K562 (cell line): ENCODE measurements around the gene SH3BP4. TPM values are rescaled to one million over a fixed set of nuclear protein-coding genes. Genes with fewer than 3 reads are reported as not detected.

ENCODE experiments used
- MYNN ChIP-seq, 2 experiments: sonication (generic); formaldehyde crosslinking in 1 of 2; IDR thresholded peaks; 2 replicates each; pipeline versions ENCODE4 v1.5.0 to v1.6.1; 2016 to 2020; ENCODE audit warnings: antibody characterized with exemption in 1 of 2, missing genetic modification reagents in 1 of 2
- polyA plus RNA-seq, 8 experiments: library from polyadenylated mRNA; depleted of rRNA in 4 of 8; stranded (reverse) in 5 of 8; unstranded in 3 of 8; fragments of >200 nt; fragmentation: Nextera tagmentation in 2 of 8; fragmentation: Illumina TruSeq in 1 of 8; extraction: Ambion mirVana in 2 of 8; extraction: Trizol in 1 of 8; gene quantifications; 2 replicates each; pipeline versions ENCODE4 v1.2.1 to v1.2.3, GENCODE V29; 2011 to 2014; ENCODE audit warnings: inconsistent platforms in 1 of 8, missing spikeins in 1 of 8
- total RNA-seq, 7 experiments: library from RNA; depleted of rRNA in 6 of 7; stranded (reverse); fragments of >200 nt in 6 of 7; fragmentation: Illumina TruSeq in 2 of 7; extraction: Trizol in 2 of 7; gene quantifications; 2 replicates each; pipeline versions ENCODE4 v1.2.1 to v1.2.3, GENCODE V29; 2011 to 2021; ENCODE audit warnings: low replicate concordance in 1 of 7
- TF ChIP-seq, protein P1 (sequence below): fragments of 450-650 bp; formaldehyde crosslinking; IDR thresholded peaks from 2 replicates; pipeline ENCODE4 v1.4.0; 2020; ENCODE audit warnings: mild to moderate bottlenecking
- TF ChIP-seq, protein P2 (sequence below): sonication (generic); formaldehyde crosslinking; IDR thresholded peaks from 2 replicates; pipeline ENCODE4 v1.8.0; 2022; ENCODE audit warnings: mild to moderate bottlenecking, missing genetic modification reagents, borderline replicate concordance
- TF ChIP-seq, protein P3 (sequence below): fragments of 450-650 bp; formaldehyde crosslinking; IDR thresholded peaks from 2 replicates; pipeline ENCODE4 v1.4.0; 2022; ENCODE audit warnings: mild to moderate bottlenecking, moderate library complexity

The SH3BP4 gene
- total and polyA plus RNA-seq, 9 of the 15 experiments (the other 6 are each of a cell fraction or from before 2014, with no cell fraction given), result 0.03 to 0.28 (median 0.27) TPM; not detected in 6

DNA sequence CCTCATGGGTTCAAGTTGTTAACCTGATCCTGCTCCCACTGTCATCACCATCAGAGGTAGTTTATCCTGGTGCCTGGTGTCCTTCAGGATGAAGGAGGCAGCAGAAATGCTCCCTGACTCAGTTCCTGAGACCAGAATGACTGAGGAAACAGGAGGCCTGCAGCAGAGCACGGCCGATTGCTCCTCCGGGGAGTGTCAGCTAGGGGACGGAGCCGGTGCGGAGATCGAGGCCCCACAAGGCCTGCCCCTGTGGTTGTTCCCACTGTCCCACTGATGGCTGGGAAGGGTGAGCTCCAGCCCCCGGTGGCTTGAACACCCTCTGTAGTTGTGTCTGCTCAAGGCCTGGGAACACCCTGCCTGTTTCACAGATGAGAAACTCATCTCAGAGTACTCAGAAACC is 45.6 kb downstream of the SH3BP4 start (continued):
- TF ChIP-seq, protein P1, sequence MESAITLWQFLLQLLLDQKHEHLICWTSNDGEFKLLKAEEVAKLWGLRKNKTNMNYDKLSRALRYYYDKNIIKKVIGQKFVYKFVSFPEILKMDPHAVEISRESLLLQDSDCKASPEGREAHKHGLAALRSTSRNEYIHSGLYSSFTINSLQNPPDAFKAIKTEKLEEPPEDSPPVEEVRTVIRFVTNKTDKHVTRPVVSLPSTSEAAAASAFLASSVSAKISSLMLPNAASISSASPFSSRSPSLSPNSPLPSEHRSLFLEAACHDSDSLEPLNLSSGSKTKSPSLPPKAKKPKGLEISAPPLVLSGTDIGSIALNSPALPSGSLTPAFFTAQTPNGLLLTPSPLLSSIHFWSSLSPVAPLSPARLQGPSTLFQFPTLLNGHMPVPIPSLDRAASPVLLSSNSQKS (CRISPR knock-in tag), result no peak
- TF ChIP-seq, protein P2, sequence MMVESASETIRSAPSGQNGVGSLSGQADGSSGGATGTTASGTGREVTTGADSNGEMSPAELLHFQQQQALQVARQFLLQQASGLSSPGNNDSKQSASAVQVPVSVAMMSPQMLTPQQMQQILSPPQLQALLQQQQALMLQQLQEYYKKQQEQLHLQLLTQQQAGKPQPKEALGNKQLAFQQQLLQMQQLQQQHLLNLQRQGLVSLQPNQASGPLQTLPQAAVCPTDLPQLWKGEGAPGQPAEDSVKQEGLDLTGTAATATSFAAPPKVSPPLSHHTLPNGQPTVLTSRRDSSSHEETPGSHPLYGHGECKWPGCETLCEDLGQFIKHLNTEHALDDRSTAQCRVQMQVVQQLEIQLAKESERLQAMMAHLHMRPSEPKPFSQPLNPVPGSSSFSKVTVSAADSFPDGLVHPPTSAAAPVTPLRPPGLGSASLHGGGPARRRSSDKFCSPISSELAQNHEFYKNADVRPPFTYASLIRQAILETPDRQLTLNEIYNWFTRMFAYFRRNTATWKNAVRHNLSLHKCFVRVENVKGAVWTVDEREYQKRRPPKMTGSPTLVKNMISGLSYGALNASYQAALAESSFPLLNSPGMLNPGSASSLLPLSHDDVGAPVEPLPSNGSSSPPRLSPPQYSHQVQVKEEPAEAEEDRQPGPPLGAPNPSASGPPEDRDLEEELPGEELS (CRISPR knock-in tag), result no peak
- TF ChIP-seq, protein P3, sequence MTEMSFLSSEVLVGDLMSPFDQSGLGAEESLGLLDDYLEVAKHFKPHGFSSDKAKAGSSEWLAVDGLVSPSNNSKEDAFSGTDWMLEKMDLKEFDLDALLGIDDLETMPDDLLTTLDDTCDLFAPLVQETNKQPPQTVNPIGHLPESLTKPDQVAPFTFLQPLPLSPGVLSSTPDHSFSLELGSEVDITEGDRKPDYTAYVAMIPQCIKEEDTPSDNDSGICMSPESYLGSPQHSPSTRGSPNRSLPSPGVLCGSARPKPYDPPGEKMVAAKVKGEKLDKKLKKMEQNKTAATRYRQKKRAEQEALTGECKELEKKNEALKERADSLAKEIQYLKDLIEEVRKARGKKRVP (CRISPR knock-in tag), result no peak
- no peak for TF ChIP-seq MYNN (IDR thresholded peaks at IDR 0.05)
- no peak for TF ChIP-seq MYNN (CRISPR knock-in tag; IDR thresholded peaks at IDR 0.05)
- TF ChIP-seq, all 486 proteins: peak for 0
